ENCODE measurements around the gene FNIP2. TPM values are rescaled to one million over a fixed set of nuclear protein-coding genes. Genes with fewer than 3 reads are reported as not detected.

The FNIP2 gene
- total RNA-seq, 2 donors from 2014 or later = 8.6 to 11.5 TPM

DNA sequence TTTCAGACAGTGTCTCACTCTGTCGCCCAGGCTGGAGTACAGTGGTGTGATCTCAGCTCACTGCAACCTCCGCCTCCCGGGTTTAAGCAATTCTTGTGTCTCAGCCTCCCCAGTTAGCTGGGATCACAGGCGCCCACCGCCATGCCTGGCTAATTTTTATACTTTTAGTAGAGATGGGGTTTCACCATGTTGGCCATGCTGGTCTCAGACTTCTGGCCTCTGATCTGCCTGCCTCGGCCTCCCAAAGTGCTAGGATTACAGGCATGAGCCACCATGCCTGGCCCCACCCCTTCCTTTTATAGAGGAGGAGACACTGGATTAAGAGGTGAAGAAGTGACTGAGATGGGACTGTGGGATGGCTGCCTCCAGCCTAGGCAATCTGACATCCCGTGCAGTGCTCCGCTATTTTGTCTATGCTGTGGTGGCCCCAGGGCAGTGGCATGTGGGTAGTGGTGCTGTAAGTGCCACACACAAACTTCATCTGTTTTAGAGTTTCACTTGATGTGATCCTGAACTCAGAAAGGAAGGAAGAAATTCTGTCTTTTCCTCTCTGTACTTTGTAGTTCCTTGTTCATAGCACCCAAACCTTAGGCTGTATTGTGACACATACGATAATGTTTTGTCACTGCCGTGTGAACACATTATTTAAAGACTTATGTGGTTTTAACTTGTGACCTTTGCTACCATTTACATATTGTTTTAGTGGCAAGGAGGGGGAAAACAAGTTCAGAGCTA is 48.9 kb downstream of the FNIP2 start:
- Mint-ChIP-seq H3K27ac (no peak overlapping the region), H3K27me3 (ENCODE audit: insufficient read depth) (peaks cover 8% of the 10 kb centered on the region), H3K4me1 (peaks cover 15% of the 10 kb centered on the region), H3K4me3 (no peak overlapping the region), H3K36me3 (ENCODE audit: low read depth) (no peaks in the 10 kb centered on the region), H3K9me3 (no peaks in the 10 kb centered on the region)
- H3K27me3 ChIP-seq (ENCODE audit: control insufficient read depth, insufficient read depth, low read length, poor library complexity, severe bottlenecking) = no peaks in the 10 kb centered on the region
- H3K4me1 ChIP-seq (ENCODE audit: control insufficient read depth, insufficient read depth, low read length) = peaks cover 3% of the 10 kb centered on the region
- TF ChIP-seq, protein P1, sequence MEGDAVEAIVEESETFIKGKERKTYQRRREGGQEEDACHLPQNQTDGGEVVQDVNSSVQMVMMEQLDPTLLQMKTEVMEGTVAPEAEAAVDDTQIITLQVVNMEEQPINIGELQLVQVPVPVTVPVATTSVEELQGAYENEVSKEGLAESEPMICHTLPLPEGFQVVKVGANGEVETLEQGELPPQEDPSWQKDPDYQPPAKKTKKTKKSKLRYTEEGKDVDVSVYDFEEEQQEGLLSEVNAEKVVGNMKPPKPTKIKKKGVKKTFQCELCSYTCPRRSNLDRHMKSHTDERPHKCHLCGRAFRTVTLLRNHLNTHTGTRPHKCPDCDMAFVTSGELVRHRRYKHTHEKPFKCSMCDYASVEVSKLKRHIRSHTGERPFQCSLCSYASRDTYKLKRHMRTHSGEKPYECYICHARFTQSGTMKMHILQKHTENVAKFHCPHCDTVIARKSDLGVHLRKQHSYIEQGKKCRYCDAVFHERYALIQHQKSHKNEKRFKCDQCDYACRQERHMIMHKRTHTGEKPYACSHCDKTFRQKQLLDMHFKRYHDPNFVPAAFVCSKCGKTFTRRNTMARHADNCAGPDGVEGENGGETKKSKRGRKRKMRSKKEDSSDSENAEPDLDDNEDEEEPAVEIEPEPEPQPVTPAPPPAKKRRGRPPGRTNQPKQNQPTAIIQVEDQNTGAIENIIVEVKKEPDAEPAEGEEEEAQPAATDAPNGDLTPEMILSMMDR (conservative IDR thresholded peaks at IDR 0.05) = no peak
- H3K27ac ChIP-seq (ENCODE audit: low read depth, low read length) = no peak overlapping the region
- H3K36me3 ChIP-seq (ENCODE audit: control insufficient read depth, insufficient read depth, low read length) = no peaks in the 10 kb centered on the region
- no peak for DNase-seq
- WGBS, 2 experiments (ENCODE audit: insufficient coverage in 1 of 2, insufficient read length in 1 of 2) = 92 to 100% methylated on average over 2 to 10 of the region's 10 CpGs
- H3K9me3 ChIP-seq (ENCODE audit: control insufficient read depth, low read length) = no peaks in the 10 kb centered on the region
- H3K9ac ChIP-seq (ENCODE audit: extremely low read depth, low read length, poor library complexity, severe bottlenecking) = no peak overlapping the region
- H3K4me3 ChIP-seq (ENCODE audit: low read length) = no peak overlapping the region

DNA sequence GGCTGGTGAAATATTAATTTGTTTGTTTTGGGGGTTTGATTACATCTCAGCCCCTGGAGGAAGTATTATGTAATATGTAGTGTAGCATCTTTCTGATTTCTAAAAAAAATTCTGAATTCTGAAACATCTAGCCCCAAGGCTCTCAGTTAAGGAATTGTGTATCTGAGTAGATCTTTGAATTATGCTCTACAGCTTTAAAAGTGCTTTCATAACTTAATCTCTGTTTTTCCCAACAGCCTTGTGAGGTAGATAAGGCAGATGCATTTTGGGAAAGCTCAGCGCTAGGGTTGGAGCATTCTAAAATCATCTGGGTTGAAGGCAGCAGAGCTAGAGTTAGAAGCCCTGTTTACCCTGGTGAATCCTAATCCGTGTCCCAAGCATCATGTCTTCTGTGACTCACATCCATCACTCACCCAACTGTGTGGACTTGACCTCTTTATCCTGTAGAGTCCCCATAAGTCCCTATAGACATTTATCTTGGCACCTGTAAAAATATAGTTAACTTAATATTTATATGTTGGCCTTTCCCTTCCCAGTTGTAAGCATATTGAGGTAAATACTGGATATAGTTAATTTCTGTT is 49.8 kb downstream of the FNIP2 start:
- H3K9me3 Mint-ChIP-seq = no peaks in the 10 kb centered on the region
- Histone ChIP-seq H3K4me3 (ENCODE audit: low read length) (no peak overlapping the region), H3K9ac (ENCODE audit: extremely low read depth, low read length, poor library complexity, severe bottlenecking) (no peak overlapping the region), H3K9me3 (ENCODE audit: control insufficient read depth, low read length) (no peaks in the 10 kb centered on the region), H3K27ac (ENCODE audit: low read depth, low read length) (no peak overlapping the region), H3K36me3 (ENCODE audit: control insufficient read depth, insufficient read depth, low read length) (no peaks in the 10 kb centered on the region), H3K4me1 (ENCODE audit: control insufficient read depth, insufficient read depth, low read length) (peaks cover 3% of the 10 kb centered on the region), H3K27me3 (ENCODE audit: control insufficient read depth, insufficient read depth, low read length, poor library complexity, severe bottlenecking) (no peaks in the 10 kb centered on the region)
- H3K36me3 Mint-ChIP-seq (ENCODE audit: low read depth) = no peaks in the 10 kb centered on the region
- TF ChIP-seq, protein P1 (conservative IDR thresholded peaks at IDR 0.05) = no peak
- peaks cover 15% of the 10 kb centered on the region for H3K4me1 Mint-ChIP-seq
- DNase-seq = no peak
- H3K27me3 Mint-ChIP-seq (ENCODE audit: insufficient read depth) = peaks cover 4% of the 10 kb centered on the region
- WGBS, 2 experiments (ENCODE audit: insufficient coverage in 1 of 2, insufficient read length in 1 of 2) = 92% methylated on average over 2 of the region's 2 CpGs
- H3K27ac Mint-ChIP-seq = no peak overlapping the region
- H3K4me3 Mint-ChIP-seq = no peak overlapping the region

DNA sequence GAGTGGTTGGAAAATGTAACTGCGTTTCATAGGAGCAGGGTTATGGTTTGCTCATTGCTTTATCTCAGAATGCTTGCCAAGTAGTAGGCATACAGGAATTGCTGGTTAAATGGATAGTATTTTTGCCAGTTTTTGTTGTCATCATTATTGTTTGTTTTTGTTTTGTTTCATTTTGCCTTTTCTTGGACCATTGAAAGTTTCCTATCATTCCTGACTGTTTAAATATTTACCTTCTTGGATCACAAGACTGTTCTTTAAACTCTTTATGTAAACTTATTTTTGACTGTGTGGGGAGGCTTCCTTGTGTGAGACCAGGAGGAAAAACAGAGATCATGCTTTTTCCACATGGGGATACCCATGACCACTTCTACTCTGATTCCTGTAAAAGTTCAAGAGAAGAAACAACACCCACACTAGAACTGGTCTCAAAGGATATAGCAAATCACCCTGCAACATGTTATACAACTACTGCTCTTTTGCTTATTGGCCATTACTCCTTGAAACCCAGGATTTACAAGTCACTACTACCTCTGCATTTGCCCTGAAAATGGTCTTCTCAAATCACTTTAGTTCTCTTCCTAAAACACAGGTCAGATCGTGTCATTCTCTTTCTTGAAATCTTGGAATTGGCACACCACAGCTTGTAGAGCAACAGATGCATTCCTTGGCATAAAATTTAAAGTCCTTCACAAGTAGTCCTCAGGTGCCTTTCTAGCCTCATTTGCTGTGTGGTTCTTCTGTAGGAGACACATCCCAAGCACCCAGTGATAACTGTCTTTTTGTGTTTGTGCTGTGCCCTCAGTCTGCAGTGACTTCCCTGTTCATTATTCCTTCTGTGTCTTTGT is 51.3 kb downstream of the FNIP2 start:
- Histone ChIP-seq H3K9me3 (ENCODE audit: control insufficient read depth, low read length) (no peaks in the 10 kb centered on the region), H3K4me3 (ENCODE audit: low read length) (no peak overlapping the region), H3K36me3 (ENCODE audit: control insufficient read depth, insufficient read depth, low read length) (no peaks in the 10 kb centered on the region), H3K9ac (ENCODE audit: extremely low read depth, low read length, poor library complexity, severe bottlenecking) (no peak overlapping the region), H3K4me1 (ENCODE audit: control insufficient read depth, insufficient read depth, low read length) (peaks cover 6% of the 10 kb centered on the region), H3K27ac (ENCODE audit: low read depth, low read length) (no peak overlapping the region), H3K27me3 (ENCODE audit: control insufficient read depth, insufficient read depth, low read length, poor library complexity, severe bottlenecking) (no peaks in the 10 kb centered on the region)
- Mint-ChIP-seq H3K27ac (no peak overlapping the region), H3K4me3 (no peak overlapping the region), H3K4me1 (peaks cover 21% of the 10 kb centered on the region), H3K36me3 (ENCODE audit: low read depth) (no peaks in the 10 kb centered on the region), H3K27me3 (ENCODE audit: insufficient read depth) (peaks cover 2% of the 10 kb centered on the region), H3K9me3 (no peaks in the 10 kb centered on the region)
- TF ChIP-seq, protein P1 (conservative IDR thresholded peaks at IDR 0.05) = no peak
- 92 to 96% methylated on average over 2 of the region's 2 CpGs for WGBS, 2 experiments (ENCODE audit: insufficient coverage in 1 of 2, insufficient read length in 1 of 2)
- no peak for DNase-seq

Data from endodermal cell (in vitro differentiated cells).